EL (cell line): ENCODE results near the gene DIPK1B.

Experiments used
- DNase-seq: peaks from one replicate; pipeline ENCODE4 v3.0.0-alpha.2; 2016

Gene DIPK1B

GRCh38 chr9:136740971-136741882 is 28.9 kb downstream of the DIPK1B start:
- DNase-seq, result no peak

GRCh38 chr9:136741883-136742571 is 29.7 kb downstream of the DIPK1B start:
- no peak for DNase-seq

GRCh38 chr9:136742591-136743391 is 30.4 kb downstream of the DIPK1B start, which contains the start of gene LCN10:
Gene LCN10, minus strand, starts transcription at chr9:136742940. Its CDS starts 37 bp downstream, at chr9:136742903.
- no peak for DNase-seq

- DNase-seq, result no peak
Observed at GRCh38 chr9:136743639-136744211, 31.4 kb downstream of the DIPK1B start.

- no peak for DNase-seq
Observed at GRCh38 chr9:136744773-136745172, 32.4 kb downstream of the DIPK1B start.

DNA sequence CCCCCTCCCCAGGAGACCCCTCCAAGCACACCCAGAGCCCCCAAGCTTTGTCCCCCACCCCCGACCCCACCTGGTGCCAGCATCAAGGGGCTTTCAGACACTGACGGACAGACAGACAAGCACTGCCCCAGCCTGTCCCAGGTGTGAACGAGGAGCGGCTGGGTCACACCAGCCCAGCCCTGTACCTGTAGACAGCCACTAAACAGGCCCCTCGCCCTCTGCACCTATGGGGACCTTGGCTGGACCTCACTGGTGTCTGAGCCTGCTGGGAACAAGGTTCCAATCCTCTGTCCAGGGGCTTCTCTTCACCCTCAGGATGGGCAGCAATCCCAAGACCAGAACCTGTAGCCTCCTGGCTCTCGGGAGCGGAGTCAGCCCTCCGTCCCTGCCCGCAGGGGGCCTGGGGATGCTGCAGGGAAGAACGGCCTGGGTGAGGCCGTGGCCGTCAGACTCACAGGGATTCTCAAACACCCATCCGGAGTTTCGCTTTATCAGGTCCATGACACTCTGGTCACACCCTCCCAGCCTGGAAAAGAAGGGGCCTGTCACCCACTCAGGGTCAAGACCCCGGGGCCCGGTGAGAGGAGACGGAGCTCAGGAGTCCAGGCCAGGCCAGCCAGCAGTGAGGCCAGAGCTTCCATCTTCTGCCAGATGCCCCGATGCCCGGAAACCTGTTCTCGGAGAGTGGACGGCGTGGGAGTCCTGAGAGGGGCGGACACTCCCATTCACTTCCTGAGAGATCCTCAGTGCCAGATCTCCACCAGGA is 33.2 kb downstream of the DIPK1B start:
- DNase-seq, result no peak

DNA sequence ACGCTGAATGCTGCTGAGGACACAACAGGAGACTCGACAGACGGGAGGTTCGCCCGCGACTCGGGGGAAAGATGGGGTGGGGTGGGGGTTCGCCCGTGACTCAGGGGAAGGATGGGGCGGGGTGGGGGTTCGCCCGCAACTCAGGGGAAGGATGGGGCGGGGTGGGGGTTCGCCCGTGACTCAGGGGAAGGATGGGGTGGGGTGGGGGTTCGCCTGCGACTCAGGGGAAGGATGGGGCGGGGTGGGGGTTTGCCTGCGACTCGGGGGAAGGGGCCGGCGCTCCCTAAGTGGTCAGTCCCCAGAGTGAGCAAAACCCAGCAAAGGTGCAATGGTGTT is 33.8 kb downstream of the DIPK1B start:
- no peak for DNase-seq

- DNase-seq, result no peak
Observed at GRCh38 chr9:136746621-136747020, 34.2 kb downstream of the DIPK1B start.

- DNase-seq, result no peak
Observed at GRCh38 chr9:136747161-136748060, 35.0 kb downstream of the DIPK1B start.

GRCh38 chr9:136748201-136748600 is 35.8 kb downstream of the DIPK1B start, which contains the start of gene LCN6:
Gene LCN6, minus strand, starts transcription at chr9:136748525. Its CDS starts 42 bp downstream, at chr9:136748483.
- DNase-seq, result no peak

DNA sequence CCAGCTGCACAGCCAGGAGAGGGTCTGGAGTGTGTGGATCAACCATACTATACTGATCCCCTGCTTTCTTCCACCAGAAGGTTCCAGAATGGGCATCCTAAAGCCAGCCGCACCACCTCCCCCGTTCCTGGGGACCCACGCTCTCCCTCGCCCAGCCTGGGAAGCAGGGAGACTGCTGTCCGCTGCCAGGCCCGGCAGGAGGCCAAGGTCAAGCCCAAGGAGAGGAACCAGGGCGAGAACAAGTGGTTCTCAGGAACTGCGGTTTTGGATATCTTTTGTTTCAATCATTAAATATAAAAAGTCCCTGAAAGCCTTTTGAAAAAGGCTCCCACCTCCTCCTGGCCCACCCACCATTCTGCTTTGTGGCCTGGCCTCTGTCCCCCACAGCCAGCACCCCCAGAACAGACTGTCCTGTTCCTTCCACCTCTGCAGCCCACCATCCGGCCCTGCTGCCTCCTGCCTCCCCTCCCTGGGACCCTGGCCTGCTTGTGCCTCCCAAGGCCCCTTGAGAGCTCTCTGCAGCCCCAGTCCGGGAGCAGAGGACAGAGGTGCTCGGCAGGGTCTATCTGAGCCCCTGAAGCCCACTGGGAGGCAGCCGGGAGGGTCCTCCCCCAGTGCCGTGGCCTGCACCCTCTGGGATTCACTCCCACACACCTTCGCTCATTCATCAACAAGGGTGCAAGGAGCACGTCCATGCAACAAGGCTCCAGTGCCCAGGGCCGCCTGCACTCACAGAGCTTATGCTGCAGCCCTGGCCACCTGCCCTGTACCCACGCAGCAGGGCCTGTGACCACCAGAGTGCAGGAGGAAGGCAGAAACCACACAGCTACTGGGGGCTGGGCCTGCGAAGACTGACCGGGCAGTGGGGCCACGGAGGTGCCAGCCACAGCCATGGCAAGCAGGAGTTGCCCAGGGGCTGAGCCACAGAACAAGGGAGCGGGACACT is 36.6 kb downstream of the DIPK1B start:
- DNase-seq, result no peak

DNA sequence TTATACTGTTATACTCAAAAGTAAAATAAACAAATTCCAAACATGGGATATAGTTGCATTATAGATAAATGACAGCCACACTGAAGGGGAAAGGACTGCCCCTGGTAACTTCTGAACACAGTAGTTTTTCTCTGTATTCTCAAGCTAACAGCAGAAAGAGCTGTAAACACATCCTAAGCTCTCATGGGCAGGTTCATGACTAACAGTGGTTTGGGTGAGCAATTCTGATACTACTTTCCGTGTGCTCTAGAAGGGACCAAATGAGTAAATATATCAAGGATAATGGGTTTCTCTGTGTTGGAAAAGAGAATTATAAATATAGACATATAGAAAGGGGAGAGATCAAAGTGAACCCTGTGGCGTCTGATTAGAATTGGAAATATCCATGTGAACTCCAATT is 38.2 kb downstream of the DIPK1B start:
- DNase-seq, result no peak

- no peak for DNase-seq
Observed at GRCh38 chr9:136751244-136751643, 38.9 kb downstream of the DIPK1B start.

DNA sequence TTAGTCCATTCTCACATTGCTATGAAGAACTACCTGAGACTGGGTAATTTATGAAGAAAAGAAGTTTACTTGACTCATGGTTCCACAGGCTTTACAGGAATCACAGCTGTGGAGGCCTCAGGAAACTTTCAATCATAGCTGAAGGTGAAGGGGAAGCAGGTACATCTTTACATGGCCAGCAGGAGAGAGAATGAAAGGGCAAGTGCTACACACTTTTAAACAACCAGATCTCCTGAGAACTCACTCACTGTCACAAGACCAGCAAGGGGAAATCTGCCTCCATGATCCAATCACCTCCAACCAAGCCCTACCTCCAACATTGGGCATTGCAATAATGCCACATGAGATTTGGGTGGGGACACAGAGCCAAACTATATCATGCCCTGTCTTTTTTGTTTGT is 39.4 kb downstream of the DIPK1B start:
- no peak for DNase-seq

DNA sequence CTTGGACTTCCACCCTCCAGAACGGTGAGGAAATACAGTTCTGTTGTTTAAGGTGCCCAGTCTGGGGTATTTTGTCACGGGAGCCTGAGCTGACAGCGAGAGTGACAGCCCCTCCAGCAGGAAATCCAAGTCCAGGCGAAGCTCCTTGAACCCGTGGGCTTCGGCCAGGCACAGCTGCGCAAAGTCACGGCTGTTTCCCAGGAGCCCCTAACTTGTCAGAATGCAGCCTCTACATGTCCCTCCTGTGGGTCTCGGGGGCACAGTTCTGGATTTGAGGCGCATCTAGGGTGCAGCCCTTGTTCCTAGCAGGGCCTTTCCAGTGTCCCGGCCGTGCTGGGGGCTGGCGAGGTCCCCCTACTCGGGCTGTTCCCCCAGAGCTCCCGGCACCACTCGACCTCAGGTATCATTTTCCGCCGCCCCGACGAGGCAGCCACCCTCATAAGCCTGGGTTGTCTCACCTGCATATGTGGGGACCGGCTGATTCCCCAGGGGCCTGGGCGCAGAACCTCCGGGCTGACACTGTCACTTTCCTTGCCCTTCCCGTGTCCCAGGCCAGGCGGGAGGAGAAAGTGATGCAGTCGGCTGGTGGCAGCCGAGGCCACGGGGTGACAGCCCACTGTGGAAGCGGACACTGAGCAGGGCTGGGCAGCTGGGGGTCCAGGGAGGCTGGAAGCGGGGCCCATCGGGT is 41.1 kb downstream of the DIPK1B start:
- no peak for DNase-seq

GRCh38 chr9:136754059-136754572 is 41.7 kb downstream of the DIPK1B start:
- no peak for DNase-seq

DNA sequence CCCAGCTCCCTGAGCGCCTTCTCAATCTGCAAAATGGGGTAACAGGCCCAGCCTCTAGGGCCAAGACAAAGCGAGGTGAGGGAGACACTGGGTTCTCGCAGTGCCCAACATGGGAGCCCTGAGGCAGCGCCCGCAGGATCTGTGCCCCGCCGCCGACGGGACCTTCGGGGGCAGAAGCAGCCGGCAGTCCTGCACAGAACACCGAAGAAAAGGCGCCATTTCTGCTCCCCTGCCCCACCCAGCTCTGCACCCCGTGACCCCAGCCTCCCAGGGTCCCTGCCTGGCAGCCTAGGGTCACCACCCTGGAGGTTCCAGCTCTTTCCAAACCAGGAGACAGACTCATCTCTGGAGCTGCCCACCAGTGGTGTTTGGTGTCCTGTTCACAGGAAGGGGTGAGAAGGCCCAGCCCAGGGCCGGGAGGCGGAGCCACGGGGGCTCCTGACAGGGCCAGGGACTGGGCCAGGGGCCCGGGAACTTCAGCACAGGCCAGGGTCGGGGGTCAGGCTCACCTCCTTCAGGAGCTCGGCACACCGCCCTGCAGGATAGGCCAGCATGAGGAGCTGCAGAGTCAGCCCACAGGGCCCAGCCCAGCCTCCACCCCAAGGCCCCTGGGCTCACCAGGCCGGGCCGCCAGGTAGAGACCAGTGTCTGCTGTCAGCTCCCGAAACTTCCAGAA is 42.4 kb downstream of the DIPK1B start:
- no peak for DNase-seq
